CD14-positive monocyte (primary cell): ENCODE results near the gene APMAP. TPM values are rescaled to one million over a fixed set of nuclear protein-coding genes. Genes with fewer than 3 reads are reported as not detected.

ENCODE experiments used
- DNase-seq, 3 donors: peaks; one replicate each; pipeline ENCODE4 v3.0.0-alpha.2; 2011 to 2022
- H2AFZ ChIP-seq: 2 replicates; pipeline ENCODE4 v1.6.0; 2012; ENCODE audit warnings: mild to moderate bottlenecking, low read depth, low read length, inconsistent platforms; ENCODE audit not compliant: insufficient read depth, poor library complexity, severe bottlenecking
- H3K27ac ChIP-seq, 2 donors: 1 replicate in 1 of 2; 2 replicates in 1 of 2; pipeline ENCODE4 v1.5.1; 2012 to 2013; ENCODE audit warnings: low read length in 2 of 2, control low read depth in 1 of 2, inconsistent platforms in 1 of 2, low read depth in 1 of 2, mild to moderate bottlenecking in 1 of 2
- H3K27me3 ChIP-seq, 2 donors: one replicate each; pipeline versions ENCODE4 v1.6.0 to v1.6.1; 2011 to 2013; ENCODE audit warnings: low read length in 2 of 2; ENCODE audit not compliant: control insufficient read depth in 2 of 2, insufficient read depth in 2 of 2
- H3K36me3 ChIP-seq, 2 donors: replicated peaks in 1 of 2; 1 replicate in 1 of 2; 2 replicates in 1 of 2; pipeline versions ENCODE4 v1.5.1 to v1.6.1; 2012 to 2013; ENCODE audit warnings: low read length in 2 of 2, control low read depth in 1 of 2, inconsistent platforms in 1 of 2, mild to moderate bottlenecking in 1 of 2; ENCODE audit not compliant: insufficient read depth in 2 of 2, control insufficient read depth in 1 of 2
- H3K4me1 ChIP-seq, 2 donors: 1 replicate in 1 of 2; 2 replicates in 1 of 2; pipeline versions ENCODE4 v1.5.1 to v1.6.1; 2012 to 2013; ENCODE audit warnings: low read length in 2 of 2, control low read depth in 1 of 2, inconsistent platforms in 1 of 2, mild to moderate bottlenecking in 1 of 2, moderate library complexity in 1 of 2; ENCODE audit not compliant: insufficient read depth in 2 of 2, control insufficient read depth in 1 of 2
- H3K4me2 ChIP-seq: replicated peaks from 2 replicates; pipeline ENCODE3; 2012; ENCODE audit warnings: low read length, moderate library complexity, mild to moderate bottlenecking; ENCODE audit not compliant: poor library complexity, severe bottlenecking; ENCODE audit errors: extremely low read depth
- H3K4me3 ChIP-seq, 3 experiments: fragments of 200-600 bp in 1 of 3; sonication (generic) in 1 of 3; replicated peaks in 1 of 3; 1 replicate in 2 of 3; 2 replicates in 1 of 3; pipeline ENCODE4 v1.5.1; 2011 to 2013; ENCODE audit warnings: low read length in 3 of 3, mild to moderate bottlenecking in 3 of 3, control low read depth in 2 of 3, low read depth in 2 of 3, inconsistent platforms in 1 of 3, moderate library complexity in 1 of 3
- H3K79me2 ChIP-seq: 2 replicates; pipeline ENCODE4 v1.6.0; 2012; ENCODE audit warnings: mild to moderate bottlenecking, control low read depth, inconsistent platforms, low read length, moderate library complexity; ENCODE audit not compliant: insufficient read depth
- H3K9ac ChIP-seq: 2 replicates; pipeline ENCODE4 v1.6.0; 2017; ENCODE audit warnings: low read length, mild to moderate bottlenecking; ENCODE audit not compliant: insufficient read depth, poor library complexity, severe bottlenecking
- H3K9me3 ChIP-seq, 2 donors: replicated peaks in 1 of 2; 1 replicate in 1 of 2; 2 replicates in 1 of 2; pipeline versions ENCODE4 v1.5.1 to v1.6.1; 2012 to 2013; ENCODE audit warnings: low read length in 2 of 2, control low read depth in 1 of 2; ENCODE audit not compliant: control insufficient read depth in 1 of 2, insufficient read depth in 1 of 2
- H4K20me1 ChIP-seq: 2 replicates; pipeline ENCODE4 v1.6.0; 2012; ENCODE audit warnings: mild to moderate bottlenecking, low read length, control low read depth, moderate library complexity; ENCODE audit not compliant: insufficient read depth
- H3K27ac Mint-ChIP-seq, 7 donors: one replicate each; pipeline ENCODE4 v1.8.0; 2020; ENCODE audit warnings: mild to moderate bottlenecking in 7 of 7, mixed read lengths in 7 of 7, moderate library complexity in 6 of 7, inconsistent platforms in 2 of 7
- H3K27me3 Mint-ChIP-seq, 3 donors: one replicate each; pipeline ENCODE4 v1.8.0; 2021 to 2022; ENCODE audit warnings: low read depth in 3 of 3, mild to moderate bottlenecking in 3 of 3, mixed read lengths in 3 of 3, moderate library complexity in 3 of 3, inconsistent platforms in 1 of 3
- H3K36me3 Mint-ChIP-seq, 2 donors: one replicate each; pipeline ENCODE4 v1.8.0; 2020; ENCODE audit warnings: mixed read lengths in 2 of 2, inconsistent platforms in 1 of 2, mild to moderate bottlenecking in 1 of 2
- H3K4me1 Mint-ChIP-seq: one replicate; pipeline ENCODE4 v1.8.0; 2020; ENCODE audit warnings: mild to moderate bottlenecking, mixed read lengths
- H3K4me3 Mint-ChIP-seq, 2 donors: one replicate each; pipeline ENCODE4 v1.8.0; 2020; ENCODE audit warnings: mild to moderate bottlenecking in 2 of 2, mixed read lengths in 2 of 2, moderate library complexity in 1 of 2
- H3K9me3 Mint-ChIP-seq, 7 donors: one replicate each; pipeline ENCODE4 v1.8.0; 2020 to 2022; ENCODE audit warnings: mixed read lengths in 7 of 7, mild to moderate bottlenecking in 6 of 7, moderate library complexity in 6 of 7, inconsistent platforms in 2 of 7
- WGBS: methylation state at CpG from one replicate; pipeline ENCODE4 v1.1.5; 2013; ENCODE audit warnings: missing lambda C conversion rate; ENCODE audit not compliant: insufficient coverage; 5-methylcytosine and 5-hydroxymethylcytosine counted together
- intact Hi-C, 2 donors: fragments of 100-400 bp; cut with micrococcal nuclease; formaldehyde crosslinking; loops; one replicate each; pipeline versions ENCODE4 v1.15.0 to v1.15.1; 2023
- polyA plus RNA-seq, 3 donors: library from polyadenylated mRNA; depleted of rRNA in 1 of 3; unstranded in 2 of 3; stranded (reverse) in 1 of 3; fragments of 300-500 nt in 2 of 3; fragments of >200 nt in 1 of 3; fragmentation: Illumina TruSeq in 2 of 3; gene quantifications; 1 replicate in 2 of 3; 2 replicates in 1 of 3; pipeline ENCODE4 v1.2.3, GENCODE V29; 2012 to 2021
- TF ChIP-seq, protein P1 (sequence below): fragments of 200-600 bp; IDR thresholded peaks from one replicate; pipeline ENCODE4 v1.8.0; 2022; ENCODE audit warnings: antibody characterized with exemption, mild to moderate bottlenecking

APMAP gene
- polyA plus RNA-seq, 3 donors = 26.9 to 74.0 (median 73.2) TPM

DNA sequence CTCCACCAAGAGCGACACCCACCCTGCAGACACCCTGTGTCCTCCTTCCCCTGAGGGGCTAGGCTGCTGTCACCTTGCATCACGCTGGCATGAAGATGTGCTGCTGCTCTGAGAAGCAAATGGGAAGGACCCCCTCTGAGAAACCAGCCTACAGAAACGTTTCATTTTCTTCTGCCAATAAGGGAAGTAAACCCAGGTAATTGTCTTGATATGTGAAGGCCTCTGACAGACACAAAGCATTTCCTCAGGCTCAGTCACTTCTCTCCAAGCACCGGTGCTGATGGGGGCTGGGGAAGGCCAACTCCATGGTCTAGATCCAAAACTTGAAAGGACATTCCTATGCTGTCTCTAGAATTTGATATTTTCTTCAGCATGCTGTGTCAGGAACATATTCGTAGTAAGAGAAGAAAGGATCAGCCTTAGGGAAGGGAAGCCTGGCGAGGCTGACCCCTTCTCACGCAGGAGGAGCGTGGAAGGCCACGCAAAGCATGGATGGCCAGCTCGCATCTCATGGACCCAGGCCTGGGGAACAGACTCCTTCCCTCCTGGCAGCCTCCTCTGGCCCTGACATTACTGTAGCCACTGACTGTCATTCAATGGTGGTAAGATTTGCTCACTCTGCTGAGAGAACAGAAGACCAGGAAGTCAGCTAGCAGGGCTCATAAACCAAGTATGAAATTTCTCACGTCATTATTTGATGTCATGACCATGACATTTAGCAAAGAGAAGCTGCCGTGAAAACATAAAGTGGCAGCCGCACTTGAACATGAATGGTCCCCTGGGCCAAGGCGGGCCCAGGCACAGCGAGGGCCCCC, 44.9 kb upstream of the APMAP start:
- Histone ChIP-seq H4K20me1 (peaks cover 20% of the 10 kb centered on the region), H3K27me3 (no peaks in the 10 kb centered on the region), H3K79me2 (peaks cover 3% of the 10 kb centered on the region), H3K27ac (no peak overlapping the region), H2AFZ (no peak overlapping the region), H3K9ac (no peak overlapping the region), H3K4me1 (peaks cover 17 to 20% of the 10 kb centered on the region in 2 donors), H3K36me3 (peaks cover 0 to 10% of the 10 kb centered on the region in 2 donors), H3K9me3 (no peaks in the 10 kb centered on the region), H3K4me3 (no peak overlapping the region), H3K4me2 (no peak overlapping the region)
- Mint-ChIP-seq H3K9me3 (no peaks in the 10 kb centered on the region), H3K36me3 (peaks cover 3 to 10% of the 10 kb centered on the region in 2 donors), H3K4me1 (peaks cover 28% of the 10 kb centered on the region), H3K27me3 (no peaks in the 10 kb centered on the region), H3K4me3 (no peak overlapping the region), H3K27ac (peak overlapping the region in 6 of 7 donors; percentile 14 to 72 (median 37))
- TF ChIP-seq, protein P1, sequence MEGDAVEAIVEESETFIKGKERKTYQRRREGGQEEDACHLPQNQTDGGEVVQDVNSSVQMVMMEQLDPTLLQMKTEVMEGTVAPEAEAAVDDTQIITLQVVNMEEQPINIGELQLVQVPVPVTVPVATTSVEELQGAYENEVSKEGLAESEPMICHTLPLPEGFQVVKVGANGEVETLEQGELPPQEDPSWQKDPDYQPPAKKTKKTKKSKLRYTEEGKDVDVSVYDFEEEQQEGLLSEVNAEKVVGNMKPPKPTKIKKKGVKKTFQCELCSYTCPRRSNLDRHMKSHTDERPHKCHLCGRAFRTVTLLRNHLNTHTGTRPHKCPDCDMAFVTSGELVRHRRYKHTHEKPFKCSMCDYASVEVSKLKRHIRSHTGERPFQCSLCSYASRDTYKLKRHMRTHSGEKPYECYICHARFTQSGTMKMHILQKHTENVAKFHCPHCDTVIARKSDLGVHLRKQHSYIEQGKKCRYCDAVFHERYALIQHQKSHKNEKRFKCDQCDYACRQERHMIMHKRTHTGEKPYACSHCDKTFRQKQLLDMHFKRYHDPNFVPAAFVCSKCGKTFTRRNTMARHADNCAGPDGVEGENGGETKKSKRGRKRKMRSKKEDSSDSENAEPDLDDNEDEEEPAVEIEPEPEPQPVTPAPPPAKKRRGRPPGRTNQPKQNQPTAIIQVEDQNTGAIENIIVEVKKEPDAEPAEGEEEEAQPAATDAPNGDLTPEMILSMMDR = no peak
- intact Hi-C loops = no loop called here
- DNase-seq = no peak
- WGBS = 87% methylated on average over 10 of the region's 15 CpGs

DNA sequence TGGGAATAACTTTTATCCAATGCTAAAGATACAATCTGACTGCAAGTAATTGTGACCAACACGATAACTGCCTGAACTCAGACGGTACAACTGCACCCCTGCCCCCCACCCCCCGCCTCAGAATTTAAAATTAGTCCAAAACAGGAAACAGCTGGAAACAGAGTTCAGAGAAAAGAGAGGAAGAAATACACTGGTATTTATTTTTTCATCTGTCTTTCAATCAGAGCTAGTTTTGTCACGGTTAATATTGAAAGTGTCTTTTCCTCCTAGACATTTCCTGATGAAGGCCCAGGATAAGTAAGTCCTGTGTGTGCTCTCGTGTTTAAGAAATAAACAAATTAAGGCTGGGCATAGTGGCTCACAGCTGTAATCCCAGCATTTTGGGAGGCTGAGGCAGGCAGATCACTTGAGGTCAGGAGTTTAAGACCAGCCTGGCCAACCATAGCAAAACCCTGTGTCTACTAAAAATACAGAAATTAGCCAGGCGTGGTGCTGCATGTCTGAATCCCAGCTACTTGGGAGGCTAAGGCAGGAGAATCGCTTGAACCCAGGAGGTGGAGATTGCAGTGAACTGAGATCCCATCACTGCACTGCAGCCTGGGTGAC, 43.9 kb upstream of the APMAP start:
- Histone ChIP-seq H3K27ac (peak overlapping the region in 1 of 2 donors; percentile 50), H3K4me2 (no peak overlapping the region), H3K4me1 (peaks cover 14 to 15% of the 10 kb centered on the region in 2 donors), H3K27me3 (no peaks in the 10 kb centered on the region), H3K9ac (no peak overlapping the region), H3K9me3 (no peaks in the 10 kb centered on the region), H2AFZ (no peak overlapping the region), H3K36me3 (peaks cover 0 to 10% of the 10 kb centered on the region in 2 donors), H3K79me2 (no peaks in the 10 kb centered on the region), H4K20me1 (peaks cover 16% of the 10 kb centered on the region), H3K4me3 (no peak overlapping the region)
- H3K4me1 Mint-ChIP-seq = peaks cover 25% of the 10 kb centered on the region
- H3K4me3 Mint-ChIP-seq = no peak overlapping the region
- intact Hi-C loops = no loop called here
- peaks cover 3 to 12% of the 10 kb centered on the region in 2 donors for H3K36me3 Mint-ChIP-seq
- H3K9me3 Mint-ChIP-seq = no peaks in the 10 kb centered on the region
- 40% methylated on average over 2 of the region's 7 CpGs for WGBS
- H3K27ac Mint-ChIP-seq = peak overlapping the region in 4 of 7 donors; percentile 25 to 50 (median 38)
- TF ChIP-seq, protein P1 = no peak
- H3K27me3 Mint-ChIP-seq = no peaks in the 10 kb centered on the region
- DNase-seq = no peak
